Right lobe of liver (tissue), 4 donors: ENCODE results near the gene GRAMD2B.

Experiments used
- CTCF ChIP-seq, 4 donors: fragments of 200-600 bp in 3 of 4; fragments of 450-650 bp in 1 of 4; IDR thresholded peaks; one replicate each; pipeline versions ENCODE4 v1.5.1 to v1.8.0; 2016 to 2022; ENCODE audit warnings: antibody characterized with exemption in 4 of 4, mild to moderate bottlenecking in 2 of 4
- POLR2A ChIP-seq: fragments of 450-650 bp; IDR thresholded peaks from one replicate; pipeline ENCODE4 v1.6.1; 2017; ENCODE audit warnings: antibody characterized with exemption, mild to moderate bottlenecking
- donor health status: DM: no; HTN: no; CAD: no.
- donor health status: DM: no; HTN: no; CAD: no.
- donor health status: DM: no; HTN: yes; CAD: no.

GRCh38 chr5:126513302-126513701, 90.1 kb downstream of the GRAMD2B start:
- TF ChIP-seq CTCF (IDR thresholded peaks at IDR 0.05) (no peak), POLR2A (no peak)
